GM21526 (cell line): ENCODE results near the gene C1orf21.

Experiments
- ATAC-seq: cut with Tn5 transposase; IDR thresholded peaks from one replicate; pipeline ENCODE4 v1.9.1; 2021; ENCODE audit warnings: moderate library complexity; ENCODE audit not compliant: unreplicated experiment, low FRiP score

Gene C1orf21

DNA sequence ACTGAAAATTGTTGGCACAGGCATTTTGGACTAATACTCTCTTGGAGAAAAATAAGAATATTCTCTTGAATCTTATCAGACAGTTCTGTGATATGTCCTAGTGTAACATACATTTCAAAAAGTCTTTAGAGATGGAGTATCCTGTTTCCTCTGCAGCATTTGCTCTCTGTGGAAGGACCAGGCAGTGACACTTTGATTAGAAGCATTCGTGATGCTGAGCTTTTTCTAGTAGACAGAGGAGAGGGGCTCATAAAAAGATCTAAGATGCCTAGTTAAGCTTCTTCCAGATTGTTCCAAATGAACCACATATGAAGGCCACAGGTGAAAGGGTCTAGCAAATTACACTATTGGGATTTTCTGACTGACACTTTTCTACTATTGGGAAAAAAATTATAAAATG, 120.3 kb downstream of the C1orf21 start:
- no peak for ATAC-seq

- ATAC-seq: no peak
These were observed 120.9 kb downstream of the C1orf21 start for GRCh38 chr1:184507604-184508280.

GRCh38 chr1:184509105-184509504, 122.3 kb downstream of the C1orf21 start:
- no peak for ATAC-seq

DNA sequence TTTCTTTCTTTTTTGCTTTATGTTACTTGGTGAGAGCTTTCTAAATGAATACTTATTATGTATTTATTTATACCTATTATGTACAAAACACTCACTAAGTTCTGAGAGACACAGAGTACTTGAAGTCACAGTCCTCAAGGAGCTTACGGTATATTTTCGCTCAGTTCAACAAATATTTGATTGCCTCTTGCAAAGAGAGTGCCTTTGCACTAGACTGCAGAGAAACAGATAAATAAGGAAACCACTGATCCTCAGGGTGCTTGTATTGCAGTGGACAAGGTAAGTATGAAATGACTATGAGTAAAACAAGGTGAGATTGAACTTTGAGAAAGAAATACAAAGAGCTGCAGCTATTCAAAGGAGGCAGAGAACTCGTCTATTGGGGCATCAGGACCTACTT, 123.3 kb downstream of the C1orf21 start:
- ATAC-seq: no peak

- no peak for ATAC-seq
These were observed 125.9 kb downstream of the C1orf21 start for GRCh38 chr1:184512724-184513123.

DNA sequence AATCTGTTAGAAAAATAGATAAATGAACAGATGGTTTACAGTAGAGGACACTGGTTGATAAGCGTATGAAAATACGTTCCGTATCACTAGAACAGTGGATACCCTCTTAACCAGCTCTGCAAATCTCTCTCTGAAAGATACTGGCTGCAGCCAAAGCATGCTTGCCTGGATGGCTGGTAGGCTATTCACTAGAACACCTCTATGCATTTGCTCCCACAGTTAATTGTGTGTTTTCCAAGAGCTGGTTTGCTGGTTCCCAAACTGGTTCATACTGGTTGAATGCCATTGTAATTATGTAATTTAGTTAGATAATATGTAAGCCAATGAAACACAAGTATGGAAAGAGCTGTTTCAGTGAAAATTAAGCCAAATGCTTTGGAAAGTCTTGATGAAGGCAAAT, 126.6 kb downstream of the C1orf21 start:
- no peak for ATAC-seq

GRCh38 chr1:184513966-184514365, 127.1 kb downstream of the C1orf21 start:
- no peak for ATAC-seq

- no peak for ATAC-seq
These were observed 127.6 kb downstream of the C1orf21 start for GRCh38 chr1:184514447-184514846.

DNA sequence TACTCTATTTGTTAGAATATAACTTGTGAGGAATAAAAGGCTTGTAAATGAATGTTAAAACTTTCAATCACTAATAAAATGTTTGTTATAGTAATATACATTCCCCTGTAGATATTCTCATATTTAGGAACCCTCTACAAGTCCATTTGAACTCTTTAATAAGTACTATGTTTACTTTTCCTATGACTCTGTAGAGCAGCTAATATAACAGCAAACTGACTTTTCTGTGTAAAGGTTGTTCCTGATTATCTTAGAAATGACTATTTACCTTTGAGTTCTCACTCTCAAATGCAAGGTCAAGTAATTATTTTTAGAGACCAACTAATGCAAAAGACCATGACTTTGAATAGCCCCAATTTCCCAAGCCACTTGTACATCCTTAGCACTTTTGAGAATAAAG, 130.3 kb downstream of the C1orf21 start:
- ATAC-seq: no peak

DNA sequence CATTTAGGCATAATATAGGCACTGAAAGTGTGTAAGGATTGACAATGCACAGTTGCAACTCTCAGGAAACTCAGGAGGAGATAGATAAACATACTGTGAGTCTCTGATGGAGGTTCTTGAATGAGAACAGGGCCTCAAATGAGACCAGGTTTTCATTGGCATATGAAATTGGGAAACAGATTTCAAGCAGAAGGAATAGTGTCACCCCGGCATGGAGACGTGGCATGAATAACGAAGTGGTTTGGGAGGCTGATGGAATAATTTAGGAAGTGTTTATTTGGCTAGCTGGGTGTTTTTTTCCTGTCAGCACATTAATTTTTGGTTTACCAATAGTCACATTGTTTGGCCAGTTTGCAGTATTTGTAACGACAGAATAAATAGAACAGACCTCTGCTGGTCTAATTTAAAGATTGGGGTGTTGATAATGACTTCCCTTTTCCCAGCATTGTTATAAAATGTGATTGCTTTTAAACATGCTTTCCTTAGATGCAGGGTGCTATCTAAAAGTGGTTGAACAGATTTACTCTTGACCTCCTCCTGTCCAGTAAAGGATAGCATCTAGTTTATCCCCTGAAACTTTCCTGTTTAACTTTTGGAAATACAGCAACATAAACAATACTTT, 132.0 kb downstream of the C1orf21 start:
- ATAC-seq: no peak

- ATAC-seq: no peak
These were observed 133.5 kb downstream of the C1orf21 start for GRCh38 chr1:184520336-184520735.

GRCh38 chr1:184524248-184524647, 137.4 kb downstream of the C1orf21 start:
- ATAC-seq: no peak

GRCh38 chr1:184527402-184527801, 140.6 kb downstream of the C1orf21 start:
- ATAC-seq: no peak

DNA sequence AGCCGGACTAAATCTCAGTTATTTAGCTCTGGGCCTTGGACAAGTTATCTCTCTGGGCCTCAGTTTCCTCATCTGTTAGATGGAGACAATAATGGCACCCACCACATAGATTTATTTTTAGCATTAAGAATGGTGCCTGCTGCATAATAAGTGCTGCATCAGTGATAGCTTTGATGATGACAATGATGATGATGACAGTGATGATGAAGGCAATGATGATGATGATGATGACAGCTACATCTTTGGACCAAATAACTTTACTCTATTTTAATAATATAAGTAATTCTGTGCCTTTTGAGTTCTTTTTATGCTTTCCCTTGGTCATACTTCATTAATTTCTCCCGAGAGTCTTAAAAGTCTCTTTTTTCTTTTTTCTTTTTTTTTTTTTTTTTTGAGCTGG, 143.4 kb downstream of the C1orf21 start:
- ATAC-seq: no peak

DNA sequence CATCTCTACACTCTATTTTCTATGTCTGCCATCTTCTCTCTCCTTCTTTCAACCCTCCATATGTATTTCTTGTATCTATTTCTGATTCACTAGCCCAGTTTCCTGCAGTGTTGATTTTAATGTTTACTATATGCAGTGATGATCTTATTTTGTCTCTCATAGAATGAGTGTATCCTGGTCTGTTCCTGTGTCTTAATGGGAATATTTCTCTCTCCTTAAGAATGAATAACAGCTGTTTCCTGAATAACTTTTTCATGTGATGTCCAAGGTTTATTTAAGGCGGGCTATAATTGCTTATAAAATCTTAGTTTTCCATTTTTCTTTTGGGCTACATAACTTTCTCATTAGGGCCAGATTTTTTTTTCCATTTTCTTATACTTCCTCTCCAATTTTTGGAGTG, 144.5 kb downstream of the C1orf21 start:
- no peak for ATAC-seq

DNA sequence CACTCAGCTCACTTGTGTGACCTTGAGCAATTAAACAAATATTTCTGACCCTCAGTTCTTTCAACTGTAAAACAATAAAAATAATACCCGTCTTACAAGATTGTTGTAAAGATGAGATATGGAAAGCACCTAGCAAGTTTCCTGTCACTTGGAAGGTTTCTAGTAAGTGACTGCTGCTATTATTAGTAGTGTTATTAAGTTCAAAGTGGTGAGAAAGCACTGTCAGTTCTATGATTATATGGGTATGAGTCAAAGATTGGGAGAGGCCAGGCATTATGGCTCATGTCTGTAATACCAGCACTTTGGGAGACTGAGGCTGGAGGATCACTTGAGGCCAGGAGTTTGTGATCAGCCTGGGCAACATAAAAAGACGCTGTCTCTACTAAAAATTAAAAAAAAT, 145.4 kb downstream of the C1orf21 start:
- no peak for ATAC-seq

GRCh38 chr1:184533049-184533448, 146.2 kb downstream of the C1orf21 start:
- no peak for ATAC-seq

DNA sequence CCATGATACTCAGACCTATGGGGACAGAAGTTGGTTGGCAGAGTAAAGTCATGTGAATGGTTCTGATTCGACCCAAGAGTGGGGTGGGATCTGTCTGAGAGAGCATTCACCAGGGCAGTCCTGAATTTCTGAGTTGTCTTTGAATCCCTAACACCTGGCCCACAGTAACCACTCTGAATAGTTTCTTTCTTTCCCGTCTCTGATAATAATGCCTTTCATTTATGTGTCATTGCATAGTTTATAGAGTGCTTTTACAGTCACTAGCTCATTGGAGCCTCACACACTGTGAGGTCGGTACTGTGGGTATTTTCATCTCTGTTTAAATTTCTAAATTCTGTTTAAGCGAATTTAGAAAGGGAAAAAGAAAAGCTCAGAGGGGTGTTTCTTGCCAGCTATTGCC, 147.1 kb downstream of the C1orf21 start:
- ATAC-seq: no peak

DNA sequence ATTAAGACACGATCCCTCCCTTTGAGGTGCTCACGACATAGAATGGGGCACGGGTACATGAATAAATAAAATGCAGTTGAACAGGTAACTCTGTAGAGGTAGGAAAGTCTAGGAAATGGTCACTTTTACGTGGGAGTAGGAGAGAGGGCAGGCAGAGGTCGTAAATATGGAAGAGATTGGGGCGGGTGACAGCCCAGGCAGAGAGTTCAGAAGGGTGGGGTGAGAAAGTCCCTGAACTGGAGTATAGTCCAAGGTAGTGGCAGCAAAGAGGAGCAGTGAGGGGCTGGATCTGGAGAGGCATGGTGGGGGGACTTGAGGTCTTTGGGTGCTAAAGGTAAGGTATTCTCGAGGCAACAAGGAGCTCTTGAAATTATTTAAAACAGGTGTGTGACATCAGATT, 147.9 kb downstream of the C1orf21 start:
- ATAC-seq: no peak

GRCh38 chr1:184535191-184535970, 148.6 kb downstream of the C1orf21 start:
- ATAC-seq: no peak

DNA sequence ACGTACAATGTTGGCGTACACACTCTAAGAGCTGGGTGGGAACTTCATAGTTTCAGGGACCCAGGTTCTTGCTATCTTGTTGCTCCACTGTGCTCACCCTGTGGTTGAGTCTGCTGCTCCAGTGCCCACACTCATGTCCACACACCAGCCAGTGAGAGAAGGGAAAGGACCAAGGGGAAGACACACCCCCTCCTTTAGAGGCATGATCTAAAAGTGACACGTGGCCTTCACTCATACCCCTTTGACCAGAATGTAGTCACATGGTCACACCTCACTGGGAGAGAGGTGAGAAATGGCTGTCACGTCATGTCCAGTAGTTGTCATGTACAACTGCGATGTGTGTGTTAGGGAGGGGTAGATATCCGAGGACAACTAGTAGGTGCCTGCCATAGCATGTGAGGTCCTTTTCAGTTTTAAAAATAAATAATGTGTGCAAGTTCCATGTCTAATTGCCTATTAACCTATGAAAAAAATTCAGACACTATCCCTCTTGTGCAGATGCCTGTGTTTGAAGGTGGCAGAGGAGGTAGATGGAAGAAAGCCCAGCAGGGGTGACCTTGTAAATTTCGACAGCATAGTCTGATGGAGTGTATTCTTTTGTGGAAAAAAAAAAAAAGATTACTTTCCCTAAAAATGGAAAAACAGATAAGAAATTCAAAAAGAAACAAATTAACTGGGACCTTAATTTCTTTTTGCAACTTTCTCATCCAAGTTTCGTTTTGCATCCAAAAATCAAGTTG, 149.6 kb downstream of the C1orf21 start:
- no peak for ATAC-seq
